Measurements from ENCODE around the gene VAV2.

The VAV2 gene

DNA sequence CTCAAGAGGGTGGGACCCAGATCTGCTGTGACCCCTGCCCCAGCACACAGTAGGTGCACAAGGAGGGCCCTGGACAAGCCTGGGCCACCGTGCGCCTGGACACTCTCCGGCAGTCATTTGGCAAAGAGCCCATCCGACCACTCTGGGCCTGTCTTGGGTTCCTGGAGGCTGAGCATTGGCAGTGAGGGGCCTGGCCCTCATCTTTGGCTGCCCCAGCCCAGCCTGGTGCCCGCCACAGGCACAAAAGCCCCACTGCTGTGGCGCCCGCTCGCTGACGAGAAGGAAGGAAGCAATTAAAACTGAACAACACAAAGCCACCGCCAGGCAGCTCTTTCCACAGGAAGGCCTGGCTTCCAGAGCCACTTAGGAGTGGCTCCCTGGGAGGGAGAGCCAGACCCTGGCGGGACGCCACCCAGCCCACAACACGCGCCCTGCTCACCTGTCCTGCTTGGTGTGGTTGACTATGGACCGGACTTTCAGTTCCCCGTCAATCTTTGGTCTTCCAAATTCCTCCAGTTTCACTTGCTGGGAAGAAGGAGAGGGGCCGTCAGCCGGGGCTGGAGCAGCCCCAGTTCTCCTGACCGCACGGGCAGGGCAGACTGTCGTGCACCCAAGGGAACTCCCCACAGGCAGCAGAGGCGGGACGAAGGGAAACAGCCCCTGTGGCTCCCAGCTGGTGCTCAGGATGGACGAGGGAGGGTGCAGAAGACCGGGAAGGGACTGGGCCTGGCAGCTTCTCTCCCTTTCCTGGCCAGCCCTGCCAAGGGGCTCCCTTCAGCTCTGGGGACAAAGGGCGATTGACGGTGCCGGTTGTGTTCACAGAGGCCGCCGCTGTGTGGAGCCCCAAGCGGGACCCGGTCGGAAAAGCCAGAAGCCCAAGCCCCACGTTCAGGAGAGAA lies 203.1 kb downstream of the VAV2 start:
- H3K4me1 Mint-ChIP-seq (ENCODE audit: low read depth): peaks cover 4% of the 10 kb centered on the region
- H3K36me3 Mint-ChIP-seq (ENCODE audit: low read depth): no peaks in the 10 kb centered on the region
- H3K27ac Mint-ChIP-seq: no peak overlapping the region
- no peak for DNase-seq
- no peaks in the 10 kb centered on the region for H3K9me3 Mint-ChIP-seq
- no peak overlapping the region for H3K4me3 Mint-ChIP-seq
- H3K27me3 Mint-ChIP-seq: peaks cover 15% of the 10 kb centered on the region

DNA sequence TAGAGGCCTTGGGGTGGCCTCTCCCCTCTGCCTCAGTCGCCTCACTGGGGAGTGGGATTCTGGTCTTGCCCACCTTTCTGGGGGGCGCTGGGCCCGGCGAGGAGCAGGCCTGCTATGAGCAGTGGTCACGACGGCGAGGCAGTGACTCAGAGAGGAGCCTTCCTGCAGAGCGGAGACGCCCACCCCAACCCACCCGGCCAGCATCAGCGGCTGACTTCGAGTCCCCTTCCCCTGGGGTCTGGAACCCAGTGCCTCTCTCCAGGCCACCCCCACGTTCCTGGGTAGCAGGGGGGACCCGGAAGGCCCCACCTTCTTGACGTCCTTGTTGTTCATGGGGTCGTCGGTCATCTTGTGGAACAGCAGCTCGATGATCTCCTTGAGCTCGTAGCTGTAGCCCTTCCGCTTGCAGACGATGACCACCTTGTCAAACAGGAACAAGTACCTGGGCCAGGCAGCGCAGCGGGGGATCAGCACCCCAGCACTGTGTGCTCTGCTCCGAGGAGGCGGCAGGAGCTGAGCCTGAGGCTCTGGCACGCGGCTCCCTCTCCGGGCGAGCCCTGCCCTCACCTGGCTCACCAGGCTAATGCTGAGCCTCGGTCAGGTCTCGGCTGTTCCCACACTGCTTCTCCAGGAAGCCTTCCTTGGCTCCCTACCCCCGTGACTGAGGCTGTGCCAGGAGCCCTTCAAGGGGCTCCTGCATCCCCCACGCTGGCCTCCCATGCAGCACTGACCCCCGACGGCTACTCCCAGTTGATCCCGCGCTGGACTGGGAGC lies 203.9 kb downstream of the VAV2 start:
- no peaks in the 10 kb centered on the region for H3K36me3 Mint-ChIP-seq (ENCODE audit: low read depth)
- peaks cover 4% of the 10 kb centered on the region for H3K4me1 Mint-ChIP-seq (ENCODE audit: low read depth)
- DNase-seq: no peak
- H3K27me3 Mint-ChIP-seq: peaks cover 15% of the 10 kb centered on the region
- H3K9me3 Mint-ChIP-seq: no peaks in the 10 kb centered on the region
- no peak overlapping the region for H3K27ac Mint-ChIP-seq
- H3K4me3 Mint-ChIP-seq: no peak overlapping the region

DNA sequence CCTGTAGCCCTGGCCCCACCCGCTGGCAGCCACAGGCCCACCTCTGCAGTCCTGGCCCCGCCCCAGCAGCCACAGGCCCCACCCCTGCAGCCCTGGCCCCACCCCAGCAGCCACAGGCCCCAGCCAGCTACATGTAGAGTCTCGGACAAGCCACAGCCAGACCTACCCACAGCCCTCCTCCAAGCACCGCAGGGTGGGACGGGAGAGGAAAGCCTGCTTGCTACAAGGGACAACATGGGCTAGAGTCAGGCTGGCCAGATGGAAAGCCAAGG lies 204.4 kb downstream of the VAV2 start:
- Mint-ChIP-seq H3K4me1 (ENCODE audit: low read depth) (no peaks in the 10 kb centered on the region), H3K27me3 (peaks cover 15% of the 10 kb centered on the region), H3K27ac (no peak overlapping the region), H3K9me3 (no peaks in the 10 kb centered on the region), H3K36me3 (ENCODE audit: low read depth) (no peaks in the 10 kb centered on the region), H3K4me3 (no peak overlapping the region)
- DNase-seq: no peak

DNA sequence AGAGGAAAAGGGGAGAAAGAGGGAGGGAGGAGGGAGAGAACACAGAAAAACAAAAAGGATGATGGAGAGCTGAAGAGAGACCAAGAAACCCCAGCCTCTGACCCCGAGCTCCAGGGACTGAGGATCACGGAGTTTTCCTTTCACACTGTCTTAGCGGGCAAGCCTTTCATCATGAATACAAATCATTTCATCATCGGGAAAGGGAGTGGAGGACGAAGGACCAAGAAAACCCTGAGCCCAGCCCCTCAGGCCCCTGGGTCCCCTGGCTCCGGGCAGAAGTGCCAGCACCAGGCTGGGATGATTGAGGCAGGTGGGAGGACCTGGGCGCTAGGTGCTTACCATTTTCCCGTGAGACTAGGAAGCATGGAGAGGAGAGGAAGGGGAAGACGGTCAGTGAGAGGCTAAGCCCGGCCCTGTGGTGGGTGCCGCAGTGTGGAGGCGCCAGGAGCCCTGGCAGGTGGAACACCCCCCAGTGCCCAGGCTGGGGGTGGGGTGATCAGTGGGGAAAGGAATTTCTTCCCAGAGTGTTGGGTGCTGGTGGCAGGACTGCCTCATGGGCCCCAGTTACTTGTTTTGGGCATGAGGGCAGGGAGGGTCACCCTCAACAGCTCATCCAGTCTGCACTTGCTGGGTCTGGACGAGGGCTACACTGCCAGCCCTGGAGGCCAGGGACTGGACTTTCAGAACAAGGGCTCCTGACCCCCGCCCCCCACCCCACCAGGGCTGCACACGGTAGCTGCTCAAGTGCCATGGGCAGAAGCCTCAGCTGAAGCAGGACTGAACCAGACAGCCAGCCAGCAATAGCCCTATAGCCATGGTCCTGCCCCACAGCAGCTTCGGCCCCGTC lies 205.0 kb downstream of the VAV2 start:
- Mint-ChIP-seq H3K4me3 (no peak overlapping the region), H3K36me3 (ENCODE audit: low read depth) (no peaks in the 10 kb centered on the region), H3K27me3 (peaks cover 12% of the 10 kb centered on the region), H3K4me1 (ENCODE audit: low read depth) (no peaks in the 10 kb centered on the region), H3K27ac (no peak overlapping the region), H3K9me3 (no peaks in the 10 kb centered on the region)
- DNase-seq: no peak

DNA sequence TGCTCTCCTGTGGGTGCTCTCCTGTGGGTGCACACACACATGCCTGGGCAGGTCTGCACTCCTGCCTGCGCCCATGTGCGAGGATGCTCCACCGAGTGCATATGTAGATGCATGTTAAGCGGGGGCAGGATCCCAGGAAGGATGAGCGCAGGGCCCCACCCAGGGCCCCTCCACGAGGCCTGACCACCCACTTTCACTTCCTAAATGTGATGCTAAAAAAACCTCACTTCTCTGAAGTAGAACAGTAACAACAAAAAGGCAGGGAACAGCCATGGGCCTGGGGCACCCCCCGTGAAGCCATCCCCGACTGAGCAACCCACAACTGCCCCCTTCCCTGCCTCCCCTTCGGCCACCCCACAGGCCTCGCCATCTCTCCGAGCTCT lies 205.8 kb downstream of the VAV2 start:
- Mint-ChIP-seq H3K27me3 (peaks cover 11% of the 10 kb centered on the region), H3K9me3 (no peaks in the 10 kb centered on the region), H3K4me3 (no peak overlapping the region), H3K27ac (no peak overlapping the region), H3K4me1 (ENCODE audit: low read depth) (no peaks in the 10 kb centered on the region), H3K36me3 (ENCODE audit: low read depth) (no peaks in the 10 kb centered on the region)
- no peak for DNase-seq

DNA sequence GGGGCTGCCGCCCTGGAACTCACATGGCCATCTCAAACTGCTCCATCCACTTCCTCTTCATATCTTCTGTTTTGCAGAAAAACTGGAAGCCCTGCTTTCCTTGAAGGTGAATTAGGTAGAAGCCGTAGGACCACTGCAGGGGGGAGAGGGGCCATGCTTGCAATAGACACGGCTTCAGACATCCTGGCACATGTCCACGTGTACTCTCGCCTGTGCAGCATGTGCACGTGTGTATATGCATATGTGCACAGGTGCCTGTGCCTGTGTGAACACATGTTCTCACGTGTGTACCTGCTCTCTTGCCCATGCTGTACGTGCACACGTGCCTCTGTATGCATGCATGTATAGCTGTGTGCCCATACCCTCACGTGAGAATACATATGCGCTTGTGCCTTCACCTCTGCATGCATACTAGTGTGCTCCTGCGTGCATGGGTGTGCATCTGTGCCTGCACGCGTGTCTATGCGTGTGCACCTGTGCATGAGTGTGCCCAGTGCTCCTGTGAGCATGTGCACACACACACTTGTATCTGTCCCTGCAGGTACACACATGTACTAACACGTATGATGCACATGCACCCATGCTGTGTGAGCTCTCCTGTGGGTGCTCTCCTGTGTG lies 206.3 kb downstream of the VAV2 start:
- H3K4me1 Mint-ChIP-seq (ENCODE audit: low read depth): no peaks in the 10 kb centered on the region
- H3K27ac Mint-ChIP-seq: no peak overlapping the region

DNA sequence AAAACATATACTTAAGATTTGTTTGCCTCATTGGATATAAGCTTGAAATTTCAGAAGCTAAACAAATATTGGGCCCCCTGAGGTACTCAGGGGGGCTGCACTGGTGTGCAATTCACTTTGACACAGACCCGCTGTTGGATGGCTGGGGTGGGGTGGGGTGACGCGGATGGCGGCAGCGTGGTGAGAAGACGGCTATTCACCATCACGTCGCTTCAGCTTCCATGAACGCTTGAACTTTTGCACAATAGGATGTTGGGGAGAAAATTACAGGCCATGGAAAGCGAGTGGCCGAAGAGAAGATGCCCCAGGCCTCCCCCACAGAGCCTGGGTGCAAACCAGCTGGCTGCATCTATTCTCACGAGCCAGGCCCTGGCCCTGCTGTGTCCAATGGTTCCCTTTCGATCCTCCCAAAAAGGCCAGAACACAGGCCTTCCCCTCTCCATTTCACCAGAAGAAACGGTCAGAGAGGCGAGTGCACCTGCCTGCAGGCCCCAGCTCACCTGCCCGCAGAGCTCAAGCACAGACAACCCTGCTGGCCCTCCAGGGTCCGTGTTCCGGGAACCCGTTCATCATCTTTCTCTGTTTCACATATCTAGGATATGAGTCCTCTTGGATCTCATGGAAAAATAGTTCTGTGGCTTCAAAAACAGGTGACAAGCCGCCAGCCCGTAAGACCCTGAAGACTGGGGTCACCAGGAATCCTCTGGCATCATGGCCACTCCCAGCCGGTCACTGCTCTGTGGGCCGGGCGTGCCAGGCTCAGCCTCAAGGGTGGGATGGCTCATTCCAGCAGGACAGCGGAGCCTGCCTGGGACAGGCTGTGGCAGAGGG lies 207.2 kb downstream of the VAV2 start:
- Mint-ChIP-seq H3K27me3 (peaks cover 11% of the 10 kb centered on the region), H3K4me1 (ENCODE audit: low read depth) (no peaks in the 10 kb centered on the region), H3K4me3 (no peak overlapping the region), H3K9me3 (no peaks in the 10 kb centered on the region), H3K27ac (no peak overlapping the region), H3K36me3 (ENCODE audit: low read depth) (no peaks in the 10 kb centered on the region)
- DNase-seq: no peak

More for the DNA sequence above, 206.3 kb downstream of the VAV2 start:
- no peak for DNase-seq
- Mint-ChIP-seq H3K36me3 (ENCODE audit: low read depth) (no peaks in the 10 kb centered on the region), H3K9me3 (no peaks in the 10 kb centered on the region), H3K4me3 (no peak overlapping the region), H3K27me3 (peaks cover 11% of the 10 kb centered on the region)

DNA sequence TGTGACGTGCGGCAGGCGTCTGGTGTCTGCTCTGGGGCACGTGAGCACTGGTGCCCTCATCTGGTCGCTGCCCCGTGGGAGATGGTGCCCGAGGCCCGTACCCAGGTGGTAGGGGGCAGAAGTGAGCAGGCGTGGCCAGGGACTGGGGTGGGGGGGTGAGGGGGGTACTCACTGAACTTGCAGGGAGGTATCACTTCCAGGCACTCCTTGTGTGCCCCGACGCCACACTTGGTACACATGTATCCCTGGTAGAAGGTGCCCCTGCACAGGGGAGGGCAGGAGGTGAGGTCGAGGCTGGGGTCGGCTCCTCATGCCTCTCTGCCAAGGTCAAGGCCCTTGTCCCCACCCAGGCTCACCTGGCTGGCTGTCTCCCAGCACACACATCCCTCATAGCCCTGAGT lies 208.8 kb downstream of the VAV2 start:
- Mint-ChIP-seq H3K27ac (no peak overlapping the region), H3K4me1 (ENCODE audit: low read depth) (no peaks in the 10 kb centered on the region), H3K27me3 (no peaks in the 10 kb centered on the region), H3K4me3 (no peak overlapping the region), H3K9me3 (no peaks in the 10 kb centered on the region), H3K36me3 (ENCODE audit: low read depth) (no peaks in the 10 kb centered on the region)
- DNase-seq: no peak

DNA sequence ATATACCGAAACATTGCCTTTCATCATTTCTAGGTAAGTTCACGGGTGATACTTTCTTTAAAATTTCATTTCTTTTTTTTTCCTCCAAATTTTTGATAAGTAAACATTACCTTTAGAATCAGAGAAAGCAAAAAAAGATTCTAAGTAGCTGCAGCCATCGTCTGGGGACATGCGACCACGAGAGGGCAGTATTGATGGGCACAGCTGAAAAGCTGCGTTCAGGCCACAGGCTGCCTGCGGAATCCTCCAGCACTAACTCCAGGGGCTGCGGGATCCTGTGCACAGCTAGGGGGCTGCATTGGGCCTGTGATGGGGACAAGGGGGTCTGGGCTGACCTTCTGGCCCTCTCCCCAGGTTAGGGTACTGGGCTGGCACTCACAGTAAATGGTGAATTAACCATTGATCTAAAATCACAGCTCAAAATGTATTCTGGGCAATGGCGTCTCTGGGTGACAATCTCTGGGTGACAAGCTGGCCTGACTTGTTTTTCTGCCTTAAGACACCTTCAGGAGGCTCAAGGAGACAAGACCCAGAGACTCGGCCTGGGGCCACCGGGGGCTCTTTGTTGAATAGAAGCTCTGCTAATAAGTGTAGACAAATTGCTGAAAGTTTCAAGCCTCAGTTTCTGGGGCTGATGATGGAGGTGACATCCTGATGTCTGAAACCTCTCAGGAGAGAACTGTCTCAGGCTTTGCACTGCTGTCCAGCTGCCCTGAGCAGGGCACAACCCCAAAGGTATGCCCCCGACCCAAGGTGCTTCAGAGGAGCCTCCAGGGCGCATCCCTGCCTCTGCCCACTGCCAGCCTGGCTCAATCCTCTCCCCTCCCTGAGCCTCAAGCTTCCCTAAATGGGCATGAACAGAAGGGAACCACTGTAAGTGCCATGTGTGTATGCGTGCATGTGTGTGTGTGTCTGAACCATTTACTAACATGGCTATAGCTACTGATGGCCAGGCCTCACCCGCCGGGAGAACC lies 209.7 kb downstream of the VAV2 start:
- Mint-ChIP-seq H3K9me3 (no peaks in the 10 kb centered on the region), H3K27ac (no peak overlapping the region), H3K4me3 (no peak overlapping the region), H3K4me1 (ENCODE audit: low read depth) (no peaks in the 10 kb centered on the region), H3K36me3 (ENCODE audit: low read depth) (no peaks in the 10 kb centered on the region), H3K27me3 (no peaks in the 10 kb centered on the region)
- peak; percentile 73 for DNase-seq

DNA sequence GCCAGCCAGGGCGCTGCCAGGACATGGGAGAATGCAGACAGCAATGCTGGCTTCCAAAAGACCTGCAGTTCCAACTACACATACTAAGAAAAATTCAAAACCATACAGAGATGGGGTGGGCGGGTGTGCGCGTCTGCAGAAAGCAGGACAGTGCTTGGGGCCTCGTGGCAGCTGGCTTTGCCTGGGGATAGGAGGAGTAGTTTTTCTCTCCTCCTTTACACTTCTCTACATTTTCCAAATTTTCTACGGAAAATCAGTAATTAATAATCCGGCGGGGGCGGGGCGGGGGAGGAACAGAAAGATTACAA lies 210.3 kb downstream of the VAV2 start:
- Mint-ChIP-seq H3K4me1 (ENCODE audit: low read depth) (no peaks in the 10 kb centered on the region), H3K9me3 (no peaks in the 10 kb centered on the region), H3K27me3 (no peaks in the 10 kb centered on the region), H3K36me3 (ENCODE audit: low read depth) (no peaks in the 10 kb centered on the region), H3K27ac (no peak overlapping the region), H3K4me3 (no peak overlapping the region)
- no peak for DNase-seq

DNA sequence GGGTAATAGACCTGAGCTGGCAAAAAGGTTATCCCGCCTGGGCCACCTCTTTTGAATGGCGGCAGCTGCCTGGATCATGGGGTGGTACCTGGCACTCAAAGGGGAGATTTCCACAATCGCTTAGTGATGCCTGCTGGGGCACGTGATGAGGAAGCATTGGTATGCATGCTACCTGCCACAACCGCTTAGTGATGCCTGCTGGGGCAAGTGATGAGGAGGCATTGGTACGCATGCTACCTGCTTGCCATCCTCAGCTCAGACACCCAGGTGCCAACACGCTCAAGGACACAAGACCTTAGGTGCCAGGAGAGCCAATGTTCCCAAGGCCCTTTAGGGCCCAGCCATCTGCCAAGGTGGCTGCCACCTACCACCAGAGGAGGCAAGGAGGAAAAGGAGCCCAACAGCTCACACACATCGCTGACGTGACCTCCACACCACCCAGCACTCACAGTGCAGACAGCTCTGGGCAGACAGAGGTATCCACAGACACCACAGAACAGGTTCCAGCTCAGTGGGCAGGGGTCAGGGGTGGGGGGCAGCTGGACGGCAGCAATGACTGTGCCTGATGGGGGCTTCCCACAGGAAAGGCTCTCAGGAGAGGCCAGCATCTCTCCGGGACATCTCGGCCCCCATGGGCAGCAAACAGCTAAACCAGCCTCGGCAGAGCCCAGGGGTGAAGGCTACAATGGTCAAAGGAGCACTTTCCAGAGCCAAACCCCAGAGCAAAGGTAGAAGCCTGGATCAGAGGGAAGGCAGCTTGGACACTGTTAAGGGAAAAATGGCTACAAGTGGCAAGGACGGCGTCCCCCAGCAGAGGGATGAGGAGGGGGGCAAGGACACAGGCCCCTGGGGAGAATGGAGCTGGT lies 210.9 kb downstream of the VAV2 start:
- Mint-ChIP-seq H3K4me3 (no peak overlapping the region), H3K4me1 (ENCODE audit: low read depth) (no peaks in the 10 kb centered on the region), H3K36me3 (ENCODE audit: low read depth) (no peaks in the 10 kb centered on the region), H3K27ac (no peak overlapping the region), H3K9me3 (no peaks in the 10 kb centered on the region), H3K27me3 (no peaks in the 10 kb centered on the region)
- DNase-seq: no peak

DNA sequence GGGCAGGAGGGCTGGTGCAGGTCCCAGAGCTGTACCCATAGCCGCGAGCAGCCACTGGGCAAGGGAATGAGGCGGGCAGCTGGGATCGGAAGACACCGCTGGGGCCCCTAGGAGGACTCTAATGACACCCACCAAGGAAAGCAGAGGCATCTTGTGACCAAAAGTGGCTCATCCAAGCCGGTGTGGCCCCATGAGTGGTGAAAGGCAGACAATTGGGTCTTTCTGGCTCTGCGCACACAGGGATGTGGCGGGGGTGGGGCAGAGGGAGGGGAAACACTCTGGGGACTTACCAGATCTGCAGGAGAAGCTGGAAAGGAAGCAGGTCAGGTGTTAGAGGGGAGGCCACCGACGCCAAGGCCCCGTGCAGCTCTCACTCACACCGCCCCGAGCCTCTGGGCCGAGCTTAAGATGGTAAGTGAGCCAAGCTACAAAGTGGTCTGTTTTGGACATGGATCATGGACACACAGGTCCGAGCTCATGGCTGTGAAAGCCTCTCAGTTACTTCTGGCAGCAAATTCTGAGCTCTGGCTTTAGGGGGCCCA lies 211.6 kb downstream of the VAV2 start:
- Mint-ChIP-seq H3K9me3 (no peaks in the 10 kb centered on the region), H3K36me3 (ENCODE audit: low read depth) (no peaks in the 10 kb centered on the region), H3K4me3 (no peak overlapping the region), H3K4me1 (ENCODE audit: low read depth) (no peaks in the 10 kb centered on the region), H3K27ac (no peak overlapping the region), H3K27me3 (no peaks in the 10 kb centered on the region)
- no peak for DNase-seq

All from activated T-cell treated with anti-CD3 and anti-CD28 coated beads, Interleukin-2, amount 50 U/mL, for 24 hours (primary cell).